Body of pancreas (tissue), 4 donors: ENCODE measurements around the gene AVPR1B.

Source experiments
- POLR2A ChIP-seq, 3 donors: fragments of 450-650 bp; IDR thresholded peaks; one replicate each; pipeline ENCODE4 v1.6.1; 2016; ENCODE audit warnings: antibody characterized with exemption in 3 of 3, mild to moderate bottlenecking in 2 of 3
- TF ChIP-seq, protein P1 (sequence below), 7 experiments: fragments of 450-650 bp in 4 of 7; fragments of 200-600 bp in 3 of 7; sonication (generic) in 3 of 7; IDR thresholded peaks; one replicate each; pipeline ENCODE4 v1.5.1; 2016 to 2019; ENCODE audit warnings: antibody characterized with exemption in 7 of 7

GRCh38 chr1:206127336-206127735 lies 10.1 kb upstream of the AVPR1B start:
- TF ChIP-seq, protein P1, sequence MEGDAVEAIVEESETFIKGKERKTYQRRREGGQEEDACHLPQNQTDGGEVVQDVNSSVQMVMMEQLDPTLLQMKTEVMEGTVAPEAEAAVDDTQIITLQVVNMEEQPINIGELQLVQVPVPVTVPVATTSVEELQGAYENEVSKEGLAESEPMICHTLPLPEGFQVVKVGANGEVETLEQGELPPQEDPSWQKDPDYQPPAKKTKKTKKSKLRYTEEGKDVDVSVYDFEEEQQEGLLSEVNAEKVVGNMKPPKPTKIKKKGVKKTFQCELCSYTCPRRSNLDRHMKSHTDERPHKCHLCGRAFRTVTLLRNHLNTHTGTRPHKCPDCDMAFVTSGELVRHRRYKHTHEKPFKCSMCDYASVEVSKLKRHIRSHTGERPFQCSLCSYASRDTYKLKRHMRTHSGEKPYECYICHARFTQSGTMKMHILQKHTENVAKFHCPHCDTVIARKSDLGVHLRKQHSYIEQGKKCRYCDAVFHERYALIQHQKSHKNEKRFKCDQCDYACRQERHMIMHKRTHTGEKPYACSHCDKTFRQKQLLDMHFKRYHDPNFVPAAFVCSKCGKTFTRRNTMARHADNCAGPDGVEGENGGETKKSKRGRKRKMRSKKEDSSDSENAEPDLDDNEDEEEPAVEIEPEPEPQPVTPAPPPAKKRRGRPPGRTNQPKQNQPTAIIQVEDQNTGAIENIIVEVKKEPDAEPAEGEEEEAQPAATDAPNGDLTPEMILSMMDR (IDR thresholded peaks at IDR 0.05): no peak
- TF ChIP-seq POLR2A (IDR thresholded peaks at IDR 0.05): no peak
